GM12878 (cell line): Measurements from ENCODE around the gene HDAC5.

ENCODE experiments used
- ATF3 ChIP-seq: IDR thresholded peaks from 2 replicates; pipeline ENCODE4 v1.6.1; 2011; ENCODE audit warnings: low read depth, mild to moderate bottlenecking, low read length, moderate library complexity, borderline replicate concordance; ENCODE audit errors: extremely low read depth
- CEBPB ChIP-seq, 2 experiments: fragments of 150-350 bp in 1 of 2; IDR thresholded peaks; 2 replicates each; pipeline ENCODE4 v1.6.1; 2012 to 2014; ENCODE audit warnings: low read depth in 2 of 2, low read length in 2 of 2, borderline replicate concordance in 1 of 2, inconsistent platforms in 1 of 2
- CTCF ChIP-seq, 3 experiments: IDR thresholded peaks in 2 of 3; conservative IDR thresholded peaks in 1 of 3; 2 replicates each; pipeline ENCODE4 v1.5.1; 2011; ENCODE audit warnings: low read depth in 3 of 3, low read length in 3 of 3, mild to moderate bottlenecking in 3 of 3, control low read depth in 2 of 3, moderate library complexity in 2 of 3, inconsistent platforms in 1 of 3, mixed read lengths in 1 of 3; ENCODE audit not compliant: control insufficient read depth in 2 of 3, insufficient read depth in 1 of 3; ENCODE audit errors: extremely low read depth in 1 of 3
- LARP7 ChIP-seq: fragments of 450-650 bp; IDR thresholded peaks from 2 replicates; pipeline ENCODE4 v1.6.1; 2017; ENCODE audit warnings: mild to moderate bottlenecking
- POLR2A ChIP-seq: IDR thresholded peaks from 2 replicates; pipeline ENCODE4 v1.6.1; 2011; ENCODE audit warnings: low read depth, mild to moderate bottlenecking, low read length
- TAF1 ChIP-seq: IDR thresholded peaks from 2 replicates; pipeline ENCODE4 v1.6.1; 2011; ENCODE audit warnings: mild to moderate bottlenecking, low read depth, low read length, borderline replicate concordance
- TCF3 ChIP-seq: IDR thresholded peaks from 2 replicates; pipeline ENCODE4 v1.6.1; 2012; ENCODE audit warnings: low read depth, mild to moderate bottlenecking, low read length, borderline replicate concordance; ENCODE audit not compliant: insufficient read depth
- USF1 ChIP-seq: IDR thresholded peaks from 2 replicates; pipeline ENCODE4 v1.6.1; 2011; ENCODE audit warnings: borderline replicate concordance, low read depth, mild to moderate bottlenecking, moderate library complexity, mixed read lengths, low read length; ENCODE audit not compliant: insufficient read depth; ENCODE audit errors: extremely low read length
- ZBTB33 ChIP-seq: fragments of 450-650 bp; IDR thresholded peaks from 2 replicates; pipeline ENCODE4 v1.6.1; 2017; ENCODE audit warnings: mild to moderate bottlenecking
- ZNF384 ChIP-seq: IDR thresholded peaks from 2 replicates; pipeline ENCODE4 v1.6.1; 2012; ENCODE audit warnings: low read depth, mild to moderate bottlenecking, low read length, improper control_type of control experiment, borderline replicate concordance

GRCh38 chr17:44130693-44131349, 7.4 kb upstream of the HDAC5 start:
- TF ChIP-seq LARP7, result no peak
- TF ChIP-seq ZBTB33, result no peak
- no peak for TF ChIP-seq ZNF384
- no peak for TF ChIP-seq ATF3
- TF ChIP-seq TAF1, result no peak
- no peak for TF ChIP-seq CTCF (IDR thresholded peaks at IDR 0.05 in 2 of 3, conservative IDR thresholded peaks at IDR 0.05 in 1 of 3; ENCODE audit: control insufficient read depth in 2 of 3, extremely low read depth in 1 of 3, insufficient read depth in 1 of 3, low read depth in 3 of 3, low read length in 3 of 3)
- TF ChIP-seq USF1, result no peak
- no peak for TF ChIP-seq TCF3
- TF ChIP-seq CEBPB (IDR thresholded peaks at IDR 0.05; ENCODE audit: borderline replicate concordance in 1 of 2, low read depth in 2 of 2, low read length in 2 of 2), result no peak
- TF ChIP-seq POLR2A, result no peak
